GM18868 (cell line): Measurements from ENCODE around the gene MRPL11.

Source experiments
- ATAC-seq: cut with Tn5 transposase; IDR thresholded peaks from one replicate; pipeline ENCODE4 v1.9.1; 2021; ENCODE audit warnings: mild to moderate bottlenecking, moderate library complexity; ENCODE audit not compliant: unreplicated experiment

MRPL11 gene

GRCh38 chr11:66438504-66439466 lies at the start of gene MRPL11:
MRPL11 (minus strand) TSS chr11:66438848; CDS start chr11:66438754, 94 bp downstream.
- peak; percentile 78 for ATAC-seq

DNA sequence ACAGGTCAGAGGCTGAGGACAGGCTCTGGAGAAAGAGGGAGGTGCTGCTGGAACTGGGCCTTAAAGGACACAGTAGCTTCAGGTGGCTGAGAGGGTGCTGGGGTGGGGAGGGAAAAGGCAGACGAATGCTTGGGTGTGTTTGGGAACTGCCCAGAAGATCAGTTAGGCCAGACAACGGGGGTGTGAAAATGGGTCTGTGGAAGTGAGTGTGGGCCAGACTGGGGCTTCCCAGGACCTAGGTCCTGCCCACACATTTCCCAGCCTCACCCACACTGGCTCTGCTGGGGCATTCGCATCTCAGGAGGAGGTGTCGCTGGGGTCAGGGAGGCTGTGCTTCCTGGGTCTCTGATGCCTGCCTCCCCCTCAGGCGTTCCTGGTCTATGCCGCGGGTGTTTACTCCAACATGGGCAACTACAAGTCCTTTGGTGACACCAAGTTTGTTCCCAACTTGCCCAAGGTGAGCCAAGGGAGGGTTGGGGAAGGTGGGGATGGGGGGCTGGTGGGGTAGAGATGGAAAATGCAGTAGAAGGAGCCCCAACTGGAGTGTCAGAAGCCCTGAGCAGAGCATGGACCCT lies 46.2 kb upstream of the MRPL11 start:
- ATAC-seq = no peak

- peak; percentile 85 for ATAC-seq
Measured at GRCh38 chr11:66480117-66480938, 41.7 kb upstream of the MRPL11 start, which contains the start of gene DPP3. DPP3 (plus strand) TSS chr11:66480434; CDS start chr11:66482201, 1,767 bp downstream.

DNA sequence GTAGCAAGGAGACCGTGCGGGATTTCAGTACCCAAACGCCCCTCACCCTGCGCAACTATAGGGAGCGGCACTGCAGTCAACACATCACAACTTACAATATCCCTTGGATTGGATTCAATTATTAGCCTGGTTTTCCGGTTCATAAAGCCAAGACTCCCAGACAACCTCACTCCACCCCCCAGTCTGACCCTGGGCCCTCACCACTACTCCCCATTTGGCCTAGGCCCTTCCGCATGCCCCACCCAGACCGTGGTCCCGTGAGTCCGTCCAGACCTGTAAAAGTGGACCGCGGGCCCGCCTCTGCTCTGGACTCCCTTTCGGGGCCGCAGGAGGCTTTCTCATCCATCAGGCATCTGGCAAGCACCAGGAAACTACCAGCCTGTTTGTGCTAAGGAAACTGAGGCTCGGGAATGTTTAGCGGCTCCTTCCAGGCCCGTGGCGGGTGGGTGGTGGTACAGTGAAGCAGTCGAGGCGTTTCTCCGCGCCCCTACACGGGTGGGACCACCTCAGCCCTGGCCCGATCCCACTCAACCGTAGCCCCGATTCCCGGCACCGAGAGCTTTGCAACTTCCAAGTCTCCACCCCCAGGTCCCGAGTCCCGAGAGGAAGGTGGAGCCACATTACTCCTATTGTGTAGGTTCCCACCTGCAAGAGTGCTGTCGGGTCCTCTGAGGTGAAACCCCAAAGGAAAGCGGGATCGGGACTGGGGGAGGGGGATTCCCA lies 40.9 kb upstream of the MRPL11 start:
- ATAC-seq = no peak

DNA sequence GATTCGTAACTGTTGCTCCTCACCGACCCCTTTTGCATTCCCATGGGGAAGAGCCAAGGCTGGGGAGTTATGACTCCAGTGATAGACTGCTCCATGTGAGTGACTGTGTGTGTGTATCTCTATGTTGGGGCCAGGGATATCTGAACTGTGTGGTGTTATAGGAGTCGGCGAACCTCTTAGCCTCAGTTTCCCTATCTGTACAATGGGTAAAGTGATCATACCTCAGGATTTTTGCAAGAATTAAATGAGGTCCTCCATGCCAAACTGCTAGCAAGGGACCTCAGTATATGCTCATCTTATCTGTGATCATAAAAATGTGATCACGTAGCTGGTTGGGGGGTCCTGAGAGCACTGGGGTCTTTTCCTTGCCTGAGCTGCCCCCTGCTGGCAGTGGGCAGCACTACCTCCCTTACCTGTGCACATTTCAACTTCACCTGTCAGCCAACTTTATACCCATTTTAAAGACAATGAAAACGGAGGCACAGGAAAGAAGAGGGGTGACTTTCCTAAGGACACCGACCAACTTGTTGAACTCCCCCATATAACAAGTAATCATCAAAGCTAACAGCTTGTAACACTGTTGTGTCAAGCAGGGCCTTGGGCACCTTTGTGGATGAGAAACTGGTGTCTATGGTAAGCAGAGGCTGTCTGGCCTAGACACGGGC lies 40.2 kb upstream of the MRPL11 start:
- ATAC-seq = no peak

GRCh38 chr11:66477263-66478201 lies 38.9 kb upstream of the MRPL11 start:
- ATAC-seq = no peak

DNA sequence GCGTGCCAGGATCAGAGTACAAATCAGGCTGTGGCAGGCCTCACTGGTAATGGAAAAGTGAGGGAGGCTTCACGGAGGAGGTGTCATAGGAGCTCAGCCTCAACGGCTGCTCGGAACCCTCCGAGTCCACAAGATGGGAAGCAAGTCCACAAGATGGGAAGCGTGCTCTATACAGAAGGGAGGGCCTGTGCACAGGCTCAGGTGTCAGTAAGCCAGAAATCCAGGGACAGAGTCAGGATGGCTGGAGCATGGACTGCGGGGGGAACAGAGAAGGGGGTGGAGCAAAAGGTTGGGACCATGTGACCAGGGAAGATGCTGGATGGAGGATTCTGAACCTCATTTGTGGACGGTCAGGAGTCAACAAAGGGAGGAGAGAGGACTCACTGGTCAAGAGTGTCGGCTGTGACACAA lies 38.2 kb upstream of the MRPL11 start:
- no peak for ATAC-seq

DNA sequence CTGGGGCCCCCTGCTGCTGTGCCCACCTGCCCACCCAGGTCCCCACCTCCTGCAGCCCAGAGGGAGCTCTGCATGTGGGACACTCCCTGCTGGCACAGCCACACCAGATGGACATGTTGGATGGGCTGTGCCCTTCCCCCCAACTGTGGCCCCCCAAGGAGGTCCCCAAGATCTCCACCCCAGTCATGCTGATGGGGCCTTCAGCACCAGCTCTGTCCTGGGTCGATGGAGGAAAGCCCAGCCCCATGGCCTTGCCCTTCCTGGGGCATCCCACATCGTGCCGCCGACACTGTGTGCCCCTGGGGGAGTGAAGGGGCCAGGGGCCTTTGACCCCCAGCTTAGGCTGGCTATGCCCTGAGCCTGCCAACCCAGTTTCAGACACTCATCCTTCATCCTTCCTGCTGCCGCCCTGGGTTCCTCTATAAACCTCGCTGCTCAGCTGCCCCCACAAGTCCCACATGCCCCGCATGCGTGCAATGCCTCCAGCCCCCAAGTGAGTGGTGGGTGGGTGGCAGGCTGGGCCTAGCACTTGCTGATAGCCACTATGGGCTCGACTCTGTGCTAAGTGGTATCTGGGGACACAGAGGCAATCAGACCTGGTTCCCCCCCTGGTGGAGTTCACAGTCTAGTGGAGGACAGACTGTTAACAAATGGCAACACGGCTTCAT lies 37.7 kb upstream of the MRPL11 start:
- ATAC-seq = no peak

GRCh38 chr11:66475349-66476172 lies 36.9 kb upstream of the MRPL11 start:
- no peak for ATAC-seq

DNA sequence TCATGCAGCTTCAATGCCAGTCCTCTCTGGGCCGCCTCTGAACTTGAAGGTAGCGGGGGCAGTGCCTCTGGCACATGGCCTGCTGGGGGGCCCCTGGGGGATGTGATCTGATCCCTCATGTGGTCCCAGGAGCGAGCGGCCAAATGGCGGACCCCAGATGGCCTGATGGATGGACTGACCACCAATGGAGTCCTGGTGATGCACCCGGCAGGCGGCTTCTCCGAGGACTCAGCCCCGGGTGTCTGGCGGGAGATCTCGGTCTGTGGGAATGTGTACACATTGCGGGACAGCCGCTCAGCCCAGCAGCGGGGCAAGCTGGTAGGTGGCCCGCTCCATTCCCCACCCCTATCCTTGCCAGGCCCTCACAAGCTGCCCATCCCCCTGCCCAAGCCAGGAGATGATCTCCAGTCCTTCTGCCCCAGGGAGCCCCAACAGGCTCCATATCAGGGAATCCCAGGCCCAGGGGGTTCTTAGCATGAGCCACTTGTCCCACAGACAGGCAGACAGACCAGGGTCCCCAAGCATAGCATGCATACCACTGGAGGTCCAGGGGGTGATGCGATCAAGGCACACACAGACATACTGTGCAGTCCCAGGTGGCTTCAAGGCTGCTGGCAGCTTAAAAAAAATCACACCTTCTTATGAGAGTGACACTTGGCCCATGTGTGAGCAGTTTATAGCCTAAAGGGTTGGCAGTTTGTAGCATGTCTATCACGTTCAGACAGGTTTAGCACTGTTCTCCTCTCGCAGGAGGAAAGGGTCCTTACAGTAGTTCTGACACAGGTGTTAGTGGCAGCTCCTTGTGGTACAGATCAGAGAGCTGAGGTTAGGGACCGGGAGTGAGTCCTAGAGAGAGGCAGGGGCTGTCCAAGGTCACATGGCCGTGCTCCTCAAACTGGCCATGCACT lies 35.2 kb upstream of the MRPL11 start:
- ATAC-seq = no peak

DNA sequence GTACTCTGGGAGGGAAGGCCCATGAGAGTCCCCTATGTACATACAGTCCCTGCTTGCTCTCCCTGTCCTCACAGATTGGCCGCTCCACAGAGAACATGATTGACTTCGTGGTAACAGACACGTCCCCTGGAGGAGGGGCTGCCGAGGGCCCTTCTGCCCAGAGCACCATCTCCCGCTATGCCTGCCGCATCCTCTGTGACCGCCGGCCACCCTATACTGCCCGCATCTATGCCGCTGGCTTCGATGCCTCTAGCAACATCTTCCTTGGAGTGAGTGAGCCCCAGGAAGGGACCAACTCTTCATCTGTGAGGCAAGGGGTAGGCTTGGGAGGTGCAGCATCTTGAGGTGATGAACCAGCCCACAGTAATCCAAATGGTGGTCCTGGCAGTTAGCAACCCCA lies 34.5 kb upstream of the MRPL11 start:
- ATAC-seq = no peak

DNA sequence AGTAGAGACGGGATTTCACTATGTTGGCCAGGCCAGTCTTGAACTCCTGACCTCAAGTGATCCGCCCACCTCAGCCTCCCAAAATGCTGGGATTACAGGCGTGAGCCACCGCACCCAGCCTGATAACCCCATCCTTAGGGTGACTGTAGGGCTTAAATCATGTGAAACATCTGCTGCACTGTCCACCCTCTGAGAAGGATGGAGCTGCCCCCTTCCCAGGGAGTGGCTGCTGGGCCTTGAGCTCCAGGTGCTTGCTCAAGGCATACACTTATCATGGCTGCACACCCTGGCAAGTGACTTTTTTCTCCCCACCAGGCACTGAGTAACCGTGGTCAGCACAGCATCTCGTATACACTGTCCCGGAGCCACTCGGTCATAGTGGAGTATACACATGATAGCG lies 33.4 kb upstream of the MRPL11 start:
- no peak for ATAC-seq

- ATAC-seq = no peak
Measured at GRCh38 chr11:66471142-66471541, 32.5 kb upstream of the MRPL11 start.

GRCh38 chr11:66470015-66470414 lies 31.4 kb upstream of the MRPL11 start:
- no peak for ATAC-seq

DNA sequence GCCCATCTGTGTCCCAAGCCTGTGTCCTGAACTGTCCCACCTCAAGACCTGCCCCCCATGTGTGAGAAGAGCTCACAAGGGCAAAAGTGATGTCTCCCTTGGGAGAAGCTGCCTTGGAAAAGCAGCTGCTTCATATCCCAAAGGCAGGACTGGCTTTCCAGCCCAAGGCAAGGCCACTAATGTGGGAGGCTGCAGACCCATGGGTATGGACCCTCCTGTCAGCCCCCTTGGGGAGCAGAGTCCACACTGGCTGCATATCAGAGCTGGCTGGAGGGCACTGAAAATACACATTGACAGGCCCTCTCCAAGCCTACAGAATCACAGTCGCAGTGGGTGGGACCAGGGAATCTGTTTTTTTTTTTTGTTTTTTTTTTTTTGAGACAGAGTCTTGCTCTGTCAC lies 30.8 kb upstream of the MRPL11 start:
- no peak for ATAC-seq

DNA sequence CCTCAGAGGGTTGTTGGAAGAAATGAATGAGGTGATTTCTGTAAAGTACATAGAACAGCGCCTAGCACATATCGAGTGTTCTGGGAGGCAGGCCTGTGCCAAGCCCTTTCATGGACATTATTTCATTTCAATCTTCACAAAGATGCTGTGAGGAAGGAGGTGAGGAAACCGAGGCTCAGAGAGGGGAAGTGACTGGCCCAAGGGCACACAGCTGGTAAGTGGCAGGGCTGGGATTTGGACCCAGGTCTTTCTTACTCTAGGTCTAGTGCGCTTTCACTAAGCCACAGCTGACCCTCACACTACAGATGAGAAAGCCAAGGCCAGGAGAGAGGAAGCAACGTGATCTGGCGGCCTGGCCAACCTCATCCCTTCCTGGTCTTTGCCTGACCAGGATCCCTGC lies 30.0 kb upstream of the MRPL11 start:
- no peak for ATAC-seq

- no peak for ATAC-seq
Measured at GRCh38 chr11:66467756-66468155, 29.1 kb upstream of the MRPL11 start.
